ENCODE results near the gene MIF.

DNA sequence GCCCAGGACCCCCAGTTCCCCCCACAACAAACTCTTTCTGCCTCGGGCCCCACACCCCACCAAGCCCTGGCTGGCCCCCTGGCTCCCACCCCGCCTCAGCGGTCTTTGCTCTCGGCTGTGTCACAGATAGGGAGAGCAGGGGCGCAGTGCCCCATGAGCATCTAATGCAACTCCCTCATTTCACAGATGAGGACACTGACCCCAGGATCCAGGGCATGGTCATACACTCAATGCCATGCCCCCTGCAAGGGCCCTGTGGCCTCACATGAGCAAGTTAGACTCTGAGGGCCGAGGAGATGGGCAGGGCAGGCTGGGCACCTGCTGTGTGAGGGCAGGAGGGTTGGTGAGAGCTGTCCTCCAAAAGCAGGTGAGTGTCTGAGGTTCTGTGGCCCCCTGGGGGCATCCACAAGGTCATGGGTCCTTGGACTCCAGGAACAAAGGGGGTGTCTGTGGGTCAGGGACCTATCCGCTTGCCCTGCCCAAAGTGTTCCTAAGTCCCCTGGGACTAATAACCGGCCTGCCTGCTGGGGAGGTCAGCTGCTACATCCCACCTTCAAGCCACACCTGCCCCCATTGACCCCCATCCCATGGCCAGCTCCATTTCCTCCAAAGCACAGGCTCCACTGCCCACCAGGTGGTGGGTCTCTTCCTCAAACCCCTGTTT, 2.5 kb downstream of the MIF start:
- TF ChIP-seq, protein P1, sequence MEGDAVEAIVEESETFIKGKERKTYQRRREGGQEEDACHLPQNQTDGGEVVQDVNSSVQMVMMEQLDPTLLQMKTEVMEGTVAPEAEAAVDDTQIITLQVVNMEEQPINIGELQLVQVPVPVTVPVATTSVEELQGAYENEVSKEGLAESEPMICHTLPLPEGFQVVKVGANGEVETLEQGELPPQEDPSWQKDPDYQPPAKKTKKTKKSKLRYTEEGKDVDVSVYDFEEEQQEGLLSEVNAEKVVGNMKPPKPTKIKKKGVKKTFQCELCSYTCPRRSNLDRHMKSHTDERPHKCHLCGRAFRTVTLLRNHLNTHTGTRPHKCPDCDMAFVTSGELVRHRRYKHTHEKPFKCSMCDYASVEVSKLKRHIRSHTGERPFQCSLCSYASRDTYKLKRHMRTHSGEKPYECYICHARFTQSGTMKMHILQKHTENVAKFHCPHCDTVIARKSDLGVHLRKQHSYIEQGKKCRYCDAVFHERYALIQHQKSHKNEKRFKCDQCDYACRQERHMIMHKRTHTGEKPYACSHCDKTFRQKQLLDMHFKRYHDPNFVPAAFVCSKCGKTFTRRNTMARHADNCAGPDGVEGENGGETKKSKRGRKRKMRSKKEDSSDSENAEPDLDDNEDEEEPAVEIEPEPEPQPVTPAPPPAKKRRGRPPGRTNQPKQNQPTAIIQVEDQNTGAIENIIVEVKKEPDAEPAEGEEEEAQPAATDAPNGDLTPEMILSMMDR (IDR thresholded peaks at IDR 0.05), result no peak
- no peak for TF ChIP-seq POLR2A (IDR thresholded peaks at IDR 0.05)
